ENCODE results near the gene UBC. TPM values are rescaled to one million over a fixed set of nuclear protein-coding genes. Genes with fewer than 3 reads are reported as not detected.
A peak's percentile ranks its signal among the peaks of the same experiment; 100 is the strongest.

Gene UBC
- total and polyA plus RNA-seq, 9 of the 15 experiments (the other 6 are each of a cell fraction or from before 2014, with no cell fraction given) = 533 to 1,153 (median 813) TPM

GRCh38 chr12:124884587-124885438 is 29.6 kb downstream of the UBC start (continued):
- TF ChIP-seq ELK3 (CRISPR knock-in tag; IDR thresholded peaks at IDR 0.05) = no peak
- TF ChIP-seq ZSCAN29 (IDR thresholded peaks at IDR 0.05) = no peak
- TF ChIP-seq FOXP1 (CRISPR knock-in tag; IDR thresholded peaks at IDR 0.05) = no peak
- peak; percentile 85 for TF ChIP-seq MTA2 (IDR thresholded peaks at IDR 0.05; ENCODE audit: low read depth)
- TF ChIP-seq TAF1 (IDR thresholded peaks at IDR 0.05; ENCODE audit: control insufficient read depth, extremely low read depth, insufficient read depth, low read length, severe bottlenecking) = peak; percentile 27
- no peak for TF ChIP-seq HCFC1 (IDR thresholded peaks at IDR 0.05; ENCODE audit: low read depth, low read length)
- TF ChIP-seq MTA3 (IDR thresholded peaks at IDR 0.05; ENCODE audit: borderline replicate concordance) = peak; percentile 80; the same call in 1 of the 2 replicates
- TF ChIP-seq ZNF23 (CRISPR knock-in tag; IDR thresholded peaks at IDR 0.05) = no peak
- TF ChIP-seq ATF7 (IDR thresholded peaks at IDR 0.05) = peak; percentile 56; the same call in 1 of the 2 replicates
- no peak for TF ChIP-seq ARHGAP35 (IDR thresholded peaks at IDR 0.05; ENCODE audit: partially characterized antibody)
- no peak for TF ChIP-seq ATF4 (CRISPR knock-in tag; IDR thresholded peaks at IDR 0.05)
- TF ChIP-seq ZNF592 (IDR thresholded peaks at IDR 0.05) = 0 out of 2 replicates have a peak, but pooled peaks have one; percentile 48
- TF ChIP-seq CCAR2 (IDR thresholded peaks at IDR 0.05; ENCODE audit: low read depth, low read length) = no peak
- no peak for TF ChIP-seq SREBF2 (CRISPR knock-in tag; IDR thresholded peaks at IDR 0.05)
- TF ChIP-seq ZNF76 (CRISPR knock-in tag; IDR thresholded peaks at IDR 0.05; ENCODE audit: borderline replicate concordance) = no peak
- no peak for TF ChIP-seq PURB (CRISPR knock-in tag; IDR thresholded peaks at IDR 0.05; ENCODE audit: low read depth)
- TF ChIP-seq SMAD4 (CRISPR knock-in tag; conservative IDR thresholded peaks at IDR 0.05) = peak; percentile 90
- TF ChIP-seq ZBTB33 (CRISPR knock-in tag; IDR thresholded peaks at IDR 0.05) = no peak

All from K562 (cell line).